ENCODE results near the gene YWHAE.
"Not testable (repeated sequence)": the region's sequence is repeated elsewhere in the genome, so short reads cannot be mapped to it uniquely, and the experiment has no call there.

YWHAE gene

GRCh38 chr17:1325766-1326165 lies 74.3 kb downstream of the YWHAE start:
- no peak for DNase-seq (ENCODE audit: low read depth)

- no peak for DNase-seq (ENCODE audit: low read depth)
These were observed 75.7 kb downstream of the YWHAE start for GRCh38 chr17:1324201-1324771.

GRCh38 chr17:1323336-1323735 lies 76.7 kb downstream of the YWHAE start:
- DNase-seq (ENCODE audit: low read depth): no peak

GRCh38 chr17:1322480-1322879 lies 77.5 kb downstream of the YWHAE start:
- no peak for DNase-seq (ENCODE audit: low read depth)

GRCh38 chr17:1322014-1322428 lies 78.0 kb downstream of the YWHAE start:
- DNase-seq (ENCODE audit: low read depth): no peak

- DNase-seq (ENCODE audit: low read depth): no peak
These were observed 84.1 kb downstream of the YWHAE start for GRCh38 chr17:1315891-1316403.

GRCh38 chr17:1315409-1315808 lies 84.6 kb downstream of the YWHAE start:
- DNase-seq (ENCODE audit: low read depth): no peak

- DNase-seq (ENCODE audit: low read depth): no peak
These were observed 86.6 kb downstream of the YWHAE start for GRCh38 chr17:1313270-1314005.

GRCh38 chr17:1312261-1312870 lies 87.7 kb downstream of the YWHAE start:
- no peak for DNase-seq (ENCODE audit: low read depth)

- not testable (repeated sequence) for DNase-seq (ENCODE audit: low read depth)
These were observed 92.2 kb downstream of the YWHAE start for GRCh38 chr17:1307829-1308228.

- DNase-seq (ENCODE audit: low read depth): no peak
These were observed 95.0 kb downstream of the YWHAE start for GRCh38 chr17:1304962-1305563.

GRCh38 chr17:1304522-1304921 lies 95.5 kb downstream of the YWHAE start:
- no peak for DNase-seq (ENCODE audit: low read depth)

- no peak for DNase-seq (ENCODE audit: low read depth)
These were observed 97.3 kb downstream of the YWHAE start for GRCh38 chr17:1302761-1303160.

- no peak for DNase-seq (ENCODE audit: low read depth)
These were observed 98.5 kb downstream of the YWHAE start for GRCh38 chr17:1301546-1301945.

- DNase-seq (ENCODE audit: low read depth): no peak
These were observed 99.6 kb downstream of the YWHAE start for GRCh38 chr17:1300371-1300905.

- no peak for DNase-seq (ENCODE audit: low read depth)
These were observed 100.3 kb downstream of the YWHAE start for GRCh38 chr17:1299552-1300370.

- DNase-seq (ENCODE audit: low read depth): peak; percentile 37
These were observed 101.4 kb downstream of the YWHAE start for GRCh38 chr17:1298606-1299005.

Data from activated T-cell treated with anti-CD3 and anti-CD28 coated beads for 24 hours (primary cell).